Measurements from ENCODE around the gene RNF40.
A peak's percentile ranks its signal among the peaks of the same experiment; 100 is the strongest.

The RNF40 gene

DNA sequence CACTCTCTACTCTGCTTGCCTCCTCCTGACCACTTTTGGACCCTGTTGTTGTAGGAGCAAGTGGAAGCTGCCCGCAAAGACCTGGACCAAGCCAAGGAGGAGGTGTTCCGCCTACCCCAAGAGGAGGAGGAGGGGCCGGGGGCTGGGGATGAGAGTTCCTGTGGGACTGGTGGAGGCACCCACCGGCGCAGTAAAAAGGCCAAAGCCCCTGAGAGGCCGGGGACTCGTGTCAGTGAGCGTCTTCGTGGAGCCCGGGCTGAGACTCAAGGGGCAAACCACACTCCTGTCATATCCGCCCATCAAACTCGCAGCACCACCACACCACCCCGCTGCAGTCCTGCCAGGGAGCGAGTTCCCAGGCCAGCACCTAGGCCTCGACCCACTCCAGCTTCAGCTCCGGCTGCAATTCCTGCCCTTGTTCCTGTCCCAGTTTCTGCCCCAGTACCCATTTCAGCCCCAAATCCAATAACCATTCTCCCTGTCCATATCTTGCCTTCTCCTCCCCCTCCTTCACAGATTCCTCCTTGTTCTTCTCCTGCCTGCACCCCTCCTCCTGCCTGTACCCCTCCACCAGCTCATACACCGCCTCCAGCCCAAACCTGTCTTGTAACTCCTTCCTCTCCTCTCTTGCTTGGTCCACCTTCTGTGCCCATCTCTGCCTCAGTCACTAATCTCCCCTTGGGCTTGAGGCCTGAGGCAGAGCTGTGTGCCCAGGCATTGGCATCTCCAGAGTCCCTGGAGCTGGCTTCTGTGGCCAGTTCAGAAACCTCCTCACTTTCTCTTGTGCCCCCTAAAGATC is 24.9 kb upstream of the RNF40 start:
- peak overlapping the region; percentile 41 for H3K27ac Mint-ChIP-seq
- peaks cover 22% of the 10 kb centered on the region for H3K4me1 Mint-ChIP-seq
- peaks cover 18% of the 10 kb centered on the region for H3K36me3 Mint-ChIP-seq
- H3K4me3 Mint-ChIP-seq: no peak overlapping the region
- no peaks in the 10 kb centered on the region for H3K9me3 Mint-ChIP-seq
- no peaks in the 10 kb centered on the region for H3K27me3 Mint-ChIP-seq

DNA sequence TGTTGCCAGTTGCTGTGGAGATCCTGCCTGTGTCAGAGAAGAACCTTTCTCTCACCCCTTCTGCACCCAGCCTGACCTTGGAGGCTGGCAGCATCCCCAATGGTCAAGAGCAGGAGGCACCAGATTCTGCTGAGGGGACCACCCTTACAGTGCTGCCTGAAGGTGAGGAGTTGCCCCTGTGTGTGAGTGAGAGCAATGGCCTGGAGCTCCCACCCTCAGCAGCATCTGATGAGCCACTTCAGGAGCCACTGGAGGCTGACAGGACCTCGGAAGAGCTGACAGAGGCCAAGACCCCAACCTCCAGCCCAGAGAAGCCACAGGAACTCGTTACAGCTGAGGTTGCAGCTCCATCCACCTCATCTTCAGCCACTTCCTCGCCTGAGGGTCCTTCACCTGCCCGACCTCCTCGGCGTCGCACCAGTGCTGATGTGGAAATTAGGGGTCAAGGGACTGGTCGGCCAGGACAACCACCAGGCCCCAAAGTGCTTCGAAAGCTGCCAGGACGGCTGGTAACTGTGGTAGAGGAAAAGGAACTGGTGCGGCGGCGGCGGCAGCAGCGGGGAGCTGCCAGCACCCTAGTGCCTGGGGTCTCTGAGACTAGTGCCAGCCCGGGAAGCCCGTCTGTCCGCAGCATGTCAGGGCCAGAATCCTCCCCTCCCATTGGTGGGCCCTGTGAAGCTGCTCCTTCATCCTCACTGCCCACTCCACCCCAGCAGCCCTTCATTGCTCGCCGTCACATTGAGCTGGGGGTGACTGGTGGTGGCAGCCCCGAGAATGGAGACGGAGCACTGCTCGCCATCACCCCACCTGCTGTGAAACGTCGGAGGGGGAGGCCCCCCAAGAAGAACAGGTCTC is 24.1 kb upstream of the RNF40 start:
- Mint-ChIP-seq H3K27ac (peak overlapping the region; percentile 41), H3K4me3 (no peak overlapping the region), H3K4me1 (peaks cover 23% of the 10 kb centered on the region), H3K27me3 (no peaks in the 10 kb centered on the region), H3K36me3 (peaks cover 16% of the 10 kb centered on the region), H3K9me3 (no peaks in the 10 kb centered on the region)

DNA sequence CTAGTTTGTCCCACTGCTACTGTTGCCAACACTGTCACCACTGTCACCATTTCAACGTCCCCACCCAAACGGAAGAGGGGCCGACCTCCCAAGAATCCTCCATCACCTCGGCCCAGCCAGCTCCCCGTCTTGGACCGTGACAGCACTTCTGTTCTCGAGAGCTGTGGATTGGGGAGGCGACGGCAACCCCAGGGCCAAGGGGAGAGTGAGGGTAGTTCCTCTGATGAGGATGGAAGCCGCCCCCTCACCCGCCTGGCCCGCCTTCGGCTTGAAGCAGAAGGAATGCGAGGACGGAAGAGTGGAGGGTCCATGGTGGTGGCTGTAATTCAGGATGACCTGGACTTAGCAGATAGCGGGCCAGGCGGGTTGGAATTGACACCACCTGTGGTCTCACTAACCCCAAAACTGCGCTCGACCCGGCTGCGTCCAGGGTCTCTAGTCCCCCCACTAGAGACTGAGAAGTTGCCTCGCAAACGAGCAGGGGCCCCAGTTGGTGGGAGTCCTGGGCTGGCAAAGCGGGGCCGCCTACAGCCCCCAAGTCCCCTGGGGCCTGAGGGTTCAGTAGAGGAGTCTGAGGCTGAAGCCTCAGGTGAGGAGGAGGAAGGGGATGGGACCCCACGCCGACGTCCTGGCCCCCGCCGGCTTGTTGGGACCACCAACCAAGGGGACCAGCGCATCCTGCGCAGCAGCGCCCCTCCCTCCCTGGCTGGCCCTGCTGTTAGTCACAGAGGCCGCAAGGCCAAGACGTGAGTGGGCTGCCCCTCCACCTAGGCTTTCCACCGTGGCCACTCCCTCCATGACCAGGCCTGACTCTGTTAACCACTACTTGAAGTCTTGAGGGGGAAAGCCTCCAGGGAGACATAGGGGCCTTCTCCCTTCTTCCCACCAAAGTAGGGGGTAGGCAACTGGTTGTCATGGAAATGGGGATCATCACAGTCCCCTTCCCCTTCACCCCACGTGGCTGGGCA is 22.9 kb upstream of the RNF40 start:
- Mint-ChIP-seq H3K9me3 (no peaks in the 10 kb centered on the region), H3K4me3 (no peak overlapping the region), H3K27ac (no peak overlapping the region), H3K4me1 (peaks cover 23% of the 10 kb centered on the region), H3K27me3 (no peaks in the 10 kb centered on the region), H3K36me3 (peaks cover 14% of the 10 kb centered on the region)

DNA sequence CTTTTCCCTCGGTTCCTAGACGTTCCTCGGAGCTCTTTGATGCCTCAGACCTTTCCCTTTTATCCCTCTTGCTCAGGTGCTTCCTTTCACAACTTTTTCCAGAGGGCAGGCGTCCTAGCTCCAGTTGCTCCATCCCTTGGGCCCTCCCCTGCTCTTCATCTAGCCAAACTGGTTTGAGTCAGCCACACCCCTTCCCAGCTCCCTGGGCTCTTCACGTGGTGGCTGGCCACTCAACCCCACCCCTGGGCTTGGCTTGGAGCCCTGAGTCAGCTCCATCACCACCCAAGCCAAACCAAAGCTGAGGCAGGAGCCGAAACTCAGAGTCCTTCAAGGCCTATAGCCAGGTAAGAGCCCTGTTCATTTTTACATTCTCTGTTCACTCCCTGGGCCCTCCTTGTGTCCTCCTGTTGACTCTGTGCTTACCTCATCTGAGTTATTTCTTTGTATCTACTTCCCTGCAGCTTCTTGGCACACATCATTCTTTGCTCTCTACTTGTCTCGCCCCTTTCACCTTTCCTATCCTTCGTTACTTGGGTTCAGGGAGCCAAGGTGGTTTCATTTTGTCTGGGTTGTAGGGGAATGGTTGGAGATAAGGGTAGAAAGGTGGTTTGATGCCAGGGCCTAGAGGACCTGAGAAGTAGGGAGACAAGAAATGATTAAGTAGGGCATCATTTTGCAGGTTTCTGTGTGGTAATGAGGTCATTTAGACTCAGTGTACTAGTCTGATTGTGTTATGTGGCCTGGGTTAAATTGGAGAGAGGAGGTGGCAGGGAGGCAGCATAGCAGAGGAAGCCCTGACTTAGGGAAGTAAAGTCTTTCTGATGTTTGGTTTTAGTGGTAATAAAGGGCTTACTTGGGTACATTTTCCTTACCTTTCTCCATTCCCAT is 21.5 kb upstream of the RNF40 start:
- Mint-ChIP-seq H3K27ac (peak overlapping the region; percentile 24), H3K4me3 (peak overlapping the region; percentile 20), H3K36me3 (peaks cover 12% of the 10 kb centered on the region), H3K27me3 (no peaks in the 10 kb centered on the region), H3K4me1 (peaks cover 23% of the 10 kb centered on the region), H3K9me3 (no peaks in the 10 kb centered on the region)

DNA sequence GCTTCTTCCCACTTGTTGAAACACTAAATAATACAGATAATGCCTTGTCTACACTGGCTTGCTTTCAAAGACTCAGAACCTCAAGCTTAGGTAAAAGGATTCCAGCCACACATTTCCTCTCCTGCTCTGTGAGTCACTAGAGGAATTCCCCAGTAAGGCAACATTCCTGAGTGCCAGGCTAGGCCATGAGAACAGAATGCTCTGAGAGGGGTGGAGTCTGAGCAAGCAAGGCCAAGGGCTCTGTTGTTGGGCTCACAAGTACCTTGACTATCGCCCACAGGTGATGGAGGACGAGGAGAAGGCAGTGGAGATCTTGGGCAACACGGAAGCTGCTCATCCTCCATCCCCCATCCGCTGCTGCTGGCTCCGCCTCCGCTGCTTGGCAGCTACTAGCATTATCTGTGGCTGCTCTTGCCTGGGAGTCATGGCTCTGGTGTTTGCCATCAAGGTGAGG is 20.6 kb upstream of the RNF40 start:
- peaks cover 23% of the 10 kb centered on the region for H3K4me1 Mint-ChIP-seq
- H3K36me3 Mint-ChIP-seq: peaks cover 9% of the 10 kb centered on the region
- no peak overlapping the region for H3K4me3 Mint-ChIP-seq
- peak overlapping the region; percentile 56 for H3K27ac Mint-ChIP-seq
- no peaks in the 10 kb centered on the region for H3K9me3 Mint-ChIP-seq
- no peaks in the 10 kb centered on the region for H3K27me3 Mint-ChIP-seq

DNA sequence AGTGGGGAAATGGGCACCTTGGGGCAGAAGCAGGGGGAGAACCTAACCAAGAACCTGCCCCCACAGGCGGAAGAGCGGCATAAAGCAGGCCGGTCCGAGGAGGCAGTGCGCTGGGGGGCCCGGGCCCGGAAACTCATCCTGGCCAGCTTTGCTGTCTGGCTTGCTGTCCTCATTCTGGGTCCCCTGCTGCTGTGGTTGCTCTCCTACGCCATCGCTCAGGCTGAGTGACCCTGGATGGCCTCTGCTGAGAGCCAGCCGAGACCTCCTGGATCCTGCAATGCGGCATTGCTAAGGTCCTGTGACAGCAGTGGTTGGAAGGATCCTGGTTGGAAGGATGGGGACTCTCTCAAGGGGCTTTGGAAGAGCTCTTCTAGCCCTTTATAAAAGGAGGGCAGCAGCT is 18.4 kb upstream of the RNF40 start:
- Mint-ChIP-seq H3K36me3 (peaks cover 2% of the 10 kb centered on the region), H3K4me1 (peaks cover 31% of the 10 kb centered on the region), H3K27ac (no peak overlapping the region), H3K9me3 (no peaks in the 10 kb centered on the region), H3K27me3 (no peaks in the 10 kb centered on the region), H3K4me3 (no peak overlapping the region)

DNA sequence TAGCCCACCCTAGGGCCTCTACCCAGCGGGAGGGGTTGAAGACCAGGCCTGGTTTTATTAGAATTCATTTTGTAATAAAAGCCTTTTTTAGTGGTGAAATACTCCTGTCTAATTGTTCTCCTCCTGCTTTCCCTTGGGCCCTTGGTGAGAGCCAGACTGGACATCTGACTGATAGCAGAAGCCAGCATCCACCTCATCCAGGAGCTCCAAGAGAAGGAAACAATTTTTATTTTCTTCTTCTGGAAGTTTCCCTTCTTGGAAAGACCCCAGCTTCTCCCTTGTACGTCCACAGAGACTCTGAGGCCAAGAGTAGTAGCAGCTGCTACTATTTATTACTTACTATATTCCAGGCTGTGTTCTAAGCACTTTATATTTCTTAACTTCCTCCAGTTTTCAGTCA is 17.9 kb upstream of the RNF40 start:
- H3K36me3 Mint-ChIP-seq: peaks cover 2% of the 10 kb centered on the region

DNA sequence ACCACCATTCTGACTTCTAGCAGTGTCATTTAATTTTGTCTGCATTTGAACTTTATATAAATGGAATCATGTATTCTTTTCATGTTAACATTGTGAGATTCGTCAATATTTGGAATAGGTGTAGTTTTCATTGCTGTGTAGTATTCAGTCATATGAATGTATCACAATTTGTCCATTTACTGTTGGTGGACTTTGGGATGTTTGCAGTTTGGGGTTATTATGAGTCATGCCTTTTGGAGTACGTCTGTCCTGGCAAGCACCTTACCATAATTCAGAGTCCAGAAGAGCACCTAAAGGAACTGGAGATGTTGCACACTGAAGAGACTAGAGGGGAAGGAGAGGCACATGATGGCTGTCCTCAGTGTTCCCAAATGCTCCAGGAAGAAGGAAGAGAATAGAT is 17.0 kb upstream of the RNF40 start:
- Mint-ChIP-seq H3K27ac (peak overlapping the region; percentile 38), H3K9me3 (no peaks in the 10 kb centered on the region), H3K4me1 (peaks cover 40% of the 10 kb centered on the region)

More for the DNA sequence above, 17.9 kb upstream of the RNF40 start:
- Mint-ChIP-seq H3K9me3 (no peaks in the 10 kb centered on the region), H3K4me3 (no peak overlapping the region), H3K4me1 (peaks cover 32% of the 10 kb centered on the region), H3K27ac (no peak overlapping the region), H3K27me3 (no peaks in the 10 kb centered on the region)

DNA sequence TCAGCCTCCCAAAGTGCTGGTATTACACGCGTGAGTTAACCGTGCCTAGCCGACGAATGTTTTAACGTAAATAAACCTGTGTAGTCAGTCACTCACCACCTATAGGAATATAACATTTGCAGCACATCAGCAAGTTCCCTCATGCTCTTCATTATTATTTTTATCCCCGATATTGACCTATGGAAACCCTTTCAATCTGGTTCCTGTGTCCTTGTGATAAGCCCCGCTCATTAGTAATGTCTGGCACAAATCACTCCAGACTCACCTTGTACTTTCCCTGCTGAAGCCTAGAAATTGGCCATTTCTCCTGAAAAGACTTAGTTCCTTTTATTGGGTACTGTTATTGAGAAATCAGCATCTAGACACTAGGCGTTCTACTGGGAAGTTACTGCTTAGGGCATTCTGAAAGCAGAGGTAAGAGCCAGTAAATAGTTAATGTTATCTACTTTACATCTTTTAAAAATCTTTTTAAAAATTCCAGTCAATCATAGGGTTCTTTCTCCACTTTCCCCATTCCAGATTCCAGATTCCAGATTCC is 15.4 kb upstream of the RNF40 start:
- no peak overlapping the region for H3K4me3 Mint-ChIP-seq
- peaks cover 24% of the 10 kb centered on the region for H3K4me1 Mint-ChIP-seq
- peak overlapping the region; percentile 14 for H3K27ac Mint-ChIP-seq
- H3K36me3 Mint-ChIP-seq: peaks cover 2% of the 10 kb centered on the region
- no peaks in the 10 kb centered on the region for H3K27me3 Mint-ChIP-seq
- no peaks in the 10 kb centered on the region for H3K9me3 Mint-ChIP-seq

More for the DNA sequence above, 17.0 kb upstream of the RNF40 start:
- no peaks in the 10 kb centered on the region for H3K27me3 Mint-ChIP-seq
- peaks cover 2% of the 10 kb centered on the region for H3K36me3 Mint-ChIP-seq
- H3K4me3 Mint-ChIP-seq: no peak overlapping the region

DNA sequence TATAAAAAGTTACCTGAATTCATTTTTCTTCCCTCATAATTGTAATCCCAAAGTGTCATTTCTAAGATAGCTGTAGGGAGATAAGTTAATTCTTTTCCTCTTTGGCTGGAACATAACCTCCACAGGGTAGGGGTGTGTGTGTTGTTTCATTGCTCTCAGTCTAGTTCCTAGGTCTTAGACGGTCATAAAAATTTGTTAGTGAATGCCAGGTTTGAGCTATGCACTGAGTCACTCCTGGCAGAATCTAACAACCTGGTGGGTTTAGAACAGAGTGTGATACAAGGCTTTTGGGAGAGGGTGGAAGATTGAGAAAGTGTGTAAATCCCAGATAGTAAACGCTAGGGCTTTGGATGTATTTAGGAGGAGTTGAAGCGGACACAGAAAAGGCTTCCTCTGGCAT is 14.8 kb upstream of the RNF40 start:
- Mint-ChIP-seq H3K4me1 (peaks cover 18% of the 10 kb centered on the region), H3K27me3 (no peaks in the 10 kb centered on the region), H3K36me3 (no peaks in the 10 kb centered on the region), H3K27ac (peak overlapping the region; percentile 80), H3K9me3 (no peaks in the 10 kb centered on the region), H3K4me3 (peak overlapping the region; percentile 77)

DNA sequence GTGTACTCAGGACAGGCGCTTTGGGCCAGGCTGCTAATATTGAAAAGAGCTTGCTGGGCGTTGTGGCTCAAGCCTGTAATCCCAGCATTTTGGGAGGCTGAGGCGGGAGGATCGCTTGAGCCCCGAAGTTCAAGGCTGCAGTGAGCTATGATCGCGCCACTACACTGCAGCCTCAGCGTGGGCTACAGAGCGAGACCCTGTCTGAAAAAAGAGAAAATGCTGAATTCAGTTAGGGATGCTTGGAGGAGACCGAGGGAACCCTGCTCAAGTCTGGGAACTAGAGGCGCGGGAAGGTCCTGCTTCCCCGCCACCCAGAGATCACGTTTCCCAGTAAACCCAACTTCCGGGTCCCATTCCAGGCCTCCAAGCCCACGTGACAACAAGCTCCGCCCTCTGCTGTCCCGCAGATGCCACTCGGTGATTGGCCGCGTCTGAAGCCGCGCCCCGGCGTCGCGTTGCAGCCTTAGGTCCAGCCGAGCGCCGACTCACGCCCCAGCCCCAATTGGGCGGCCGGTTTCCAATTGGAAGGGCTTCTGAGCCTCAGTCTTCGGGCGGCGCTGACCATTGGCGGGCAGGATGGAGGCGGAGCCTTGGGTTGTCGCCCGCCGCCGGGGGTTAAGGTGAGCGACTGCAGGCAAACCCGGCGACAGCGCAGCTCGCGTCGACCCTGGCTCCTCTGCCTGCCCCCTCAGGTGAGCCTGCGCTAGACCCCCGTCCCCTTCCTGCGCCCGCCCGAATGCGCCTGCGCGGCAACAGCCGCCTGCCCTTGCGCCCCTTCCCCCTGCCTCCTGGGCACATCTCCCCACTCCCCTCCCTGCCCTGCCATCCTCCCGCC is 14.1 kb upstream of the RNF40 start, which contains the start of gene PHKG2:
Gene PHKG2 (plus strand): TSS at position 627 of the 835 bp plus-strand sequence. CDS start 396 bp downstream, outside the sequence.
- no peaks in the 10 kb centered on the region for H3K36me3 Mint-ChIP-seq
- H3K4me3 Mint-ChIP-seq: peak within 1 kb of the TSS; percentile 86
- no peaks in the 10 kb centered on the region for H3K27me3 Mint-ChIP-seq
- no peaks in the 10 kb centered on the region for H3K9me3 Mint-ChIP-seq
- H3K27ac Mint-ChIP-seq: peak within 1 kb of the TSS; percentile 80
- H3K4me1 Mint-ChIP-seq: peaks cover 18% of the 10 kb centered on the region

DNA sequence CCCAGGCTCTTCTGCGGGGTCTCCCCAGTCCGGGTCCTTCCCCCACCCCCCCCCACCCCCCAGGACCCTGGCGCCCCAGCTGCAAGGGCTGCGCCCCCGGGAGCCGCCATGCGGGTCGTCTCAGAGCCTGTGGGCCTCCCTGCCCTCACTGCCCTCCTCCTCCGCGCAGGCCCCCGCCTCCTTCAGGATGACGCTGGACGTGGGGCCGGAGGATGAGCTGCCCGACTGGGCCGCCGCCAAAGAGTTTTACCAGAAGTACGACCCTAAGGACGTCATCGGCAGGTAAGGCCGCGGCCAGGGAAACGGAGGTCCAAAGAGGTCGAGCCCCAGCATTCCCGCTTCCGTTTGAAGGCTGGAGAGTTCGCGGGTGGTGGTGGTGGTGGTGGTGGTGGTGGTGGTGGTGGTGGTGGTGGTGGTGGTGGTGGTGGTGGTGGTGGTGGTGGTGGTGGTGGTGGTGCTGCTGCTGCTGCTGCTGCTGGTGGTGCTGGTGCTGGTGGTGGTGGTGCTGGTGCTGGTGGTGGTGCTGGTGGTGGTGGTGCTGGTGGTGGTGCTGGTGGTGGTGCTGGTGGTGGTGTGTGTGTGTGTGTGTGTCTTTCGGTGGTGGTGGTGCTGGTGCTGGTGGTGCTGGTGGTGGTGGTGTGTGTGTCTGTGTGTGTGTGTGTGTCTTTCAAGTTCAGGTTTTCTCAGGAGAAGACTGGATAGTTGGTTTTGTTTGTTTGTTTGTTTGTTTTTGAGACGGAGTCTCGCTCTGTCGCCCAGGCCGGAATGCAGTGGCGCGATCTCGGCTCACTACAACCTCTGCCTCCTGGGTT is 13.3 kb upstream of the RNF40 start:
- H3K4me3 Mint-ChIP-seq: peak overlapping the region; percentile 86
- H3K27ac Mint-ChIP-seq: no peak overlapping the region
- peaks cover 18% of the 10 kb centered on the region for H3K4me1 Mint-ChIP-seq
- H3K36me3 Mint-ChIP-seq: no peaks in the 10 kb centered on the region
- no peaks in the 10 kb centered on the region for H3K9me3 Mint-ChIP-seq
- H3K27me3 Mint-ChIP-seq: no peaks in the 10 kb centered on the region

DNA sequence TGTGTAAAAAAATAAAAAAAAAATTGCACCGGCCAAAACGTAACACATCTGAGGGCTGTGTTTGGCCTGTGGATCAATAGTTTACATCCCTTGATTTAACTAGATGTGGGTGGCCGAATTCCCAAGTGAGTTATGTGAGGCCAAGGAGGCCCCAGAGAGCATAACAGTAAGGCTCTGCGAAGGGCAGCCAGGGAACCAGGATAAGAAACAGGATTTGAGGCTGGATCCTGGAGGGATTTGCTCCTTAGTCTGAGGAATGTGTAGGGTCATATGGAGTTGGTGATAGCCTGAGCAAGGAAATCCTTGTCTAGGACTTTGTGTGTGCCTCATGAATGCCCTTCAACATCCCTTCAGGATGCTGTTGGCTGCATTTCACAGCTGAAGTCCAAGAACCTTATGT is 11.9 kb upstream of the RNF40 start:
- peaks cover 18% of the 10 kb centered on the region for H3K4me1 Mint-ChIP-seq
- no peak overlapping the region for H3K27ac Mint-ChIP-seq
- H3K4me3 Mint-ChIP-seq: peak overlapping the region; percentile 78
- H3K9me3 Mint-ChIP-seq: no peaks in the 10 kb centered on the region
- H3K36me3 Mint-ChIP-seq: no peaks in the 10 kb centered on the region
- no peaks in the 10 kb centered on the region for H3K27me3 Mint-ChIP-seq
